K562 (cell line): ENCODE results near the gene CHTOP. TPM values are rescaled to one million over a fixed set of nuclear protein-coding genes. Genes with fewer than 3 reads are reported as not detected.
A peak's percentile ranks its signal among the peaks of the same experiment; 100 is the strongest.
"Not testable (repeated sequence)": the region's sequence is repeated elsewhere in the genome, so short reads cannot be mapped to it uniquely, and the experiment has no call there.

Source experiments
- CC2D1A ChIP-seq: fragments of 450-650 bp; IDR thresholded peaks from 2 replicates; pipeline ENCODE4 v1.6.1; 2017; ENCODE audit warnings: mild to moderate bottlenecking
- FOXJ2 ChIP-seq: fragments of 200-800 bp; sonication (Bioruptor generic); IDR thresholded peaks from 2 replicates; pipeline ENCODE4 v1.6.1; 2016; ENCODE audit warnings: missing genetic modification characterization, missing compliant biosample characterization
- FOXK2 ChIP-seq, 2 experiments: fragments of 450-650 bp; IDR thresholded peaks in 1 of 2; conservative IDR thresholded peaks in 1 of 2; 2 replicates each; pipeline ENCODE4 v1.6.1; 2016; ENCODE audit warnings: low read depth in 2 of 2, mild to moderate bottlenecking in 1 of 2
- NBN ChIP-seq: fragments of 450-650 bp; IDR thresholded peaks from 2 replicates; pipeline ENCODE4 v1.6.1; 2016; ENCODE audit warnings: low read depth, mild to moderate bottlenecking
- NFRKB ChIP-seq: fragments of 450-650 bp; IDR thresholded peaks from 2 replicates; pipeline ENCODE4 v1.6.1; 2016; ENCODE audit warnings: low read depth
- POLR2G ChIP-seq: fragments of 200-400 bp; formaldehyde crosslinking; IDR thresholded peaks from 2 replicates; pipeline ENCODE4 v1.6.1; 2017; ENCODE audit warnings: low read depth, mild to moderate bottlenecking, antibody characterized with exemption, low read length, moderate library complexity
- RB1 ChIP-seq: fragments of 450-650 bp; IDR thresholded peaks from 2 replicates; pipeline ENCODE4 v1.6.1; 2017; ENCODE audit warnings: low read depth, mild to moderate bottlenecking
- RBFOX2 ChIP-seq: fragments of 200-400 bp; formaldehyde crosslinking; IDR thresholded peaks from 2 replicates; pipeline ENCODE4 v1.6.1; 2017; ENCODE audit warnings: low read depth, mild to moderate bottlenecking, low read length, moderate library complexity
- RFX5 ChIP-seq: IDR thresholded peaks from 2 replicates; pipeline ENCODE4 v1.6.1; 2011; ENCODE audit warnings: low read depth, mild to moderate bottlenecking, improper control_type of control experiment, low read length
- SIN3A ChIP-seq, 2 experiments: fragments of 150-350 bp in 1 of 2; IDR thresholded peaks; 2 replicates each; pipeline ENCODE4 v1.6.1; 2011 to 2016; ENCODE audit warnings: borderline replicate concordance in 2 of 2, low read depth in 2 of 2, low read length in 2 of 2, mild to moderate bottlenecking in 2 of 2, moderate library complexity in 2 of 2; ENCODE audit not compliant: control insufficient read depth in 1 of 2
- TAF1 ChIP-seq: IDR thresholded peaks from 2 replicates; pipeline ENCODE4 v1.6.1; 2011; ENCODE audit warnings: mild to moderate bottlenecking, low read length, moderate library complexity; ENCODE audit not compliant: insufficient read depth, control insufficient read depth, severe bottlenecking; ENCODE audit errors: extremely low read depth
- TAL1 ChIP-seq: fragments of 450-650 bp; IDR thresholded peaks from 2 replicates; pipeline ENCODE4 v1.6.1; 2016; ENCODE audit warnings: mild to moderate bottlenecking
- ZNF175 ChIP-seq: fragments of 200-800 bp; sonication (Bioruptor generic); IDR thresholded peaks from 2 replicates; pipeline ENCODE4 v1.6.1; 2016; ENCODE audit warnings: low read depth, mild to moderate bottlenecking, missing genetic modification characterization, missing compliant biosample characterization
- ZSCAN29 ChIP-seq: fragments of 450-650 bp; IDR thresholded peaks from 2 replicates; pipeline ENCODE4 v1.6.1; 2017
- polyA plus RNA-seq, 8 experiments: library from polyadenylated mRNA; depleted of rRNA in 4 of 8; stranded (reverse) in 5 of 8; unstranded in 3 of 8; fragments of >200 nt; fragmentation: Nextera tagmentation in 2 of 8; fragmentation: Illumina TruSeq in 1 of 8; extraction: Ambion mirVana in 2 of 8; extraction: Trizol in 1 of 8; gene quantifications; 2 replicates each; pipeline versions ENCODE4 v1.2.1 to v1.2.3, GENCODE V29; 2011 to 2014; ENCODE audit warnings: inconsistent platforms in 1 of 8, missing spikeins in 1 of 8
- total RNA-seq, 7 experiments: library from RNA; depleted of rRNA in 6 of 7; stranded (reverse); fragments of >200 nt in 6 of 7; fragmentation: Illumina TruSeq in 2 of 7; extraction: Trizol in 2 of 7; gene quantifications; 2 replicates each; pipeline versions ENCODE4 v1.2.1 to v1.2.3, GENCODE V29; 2011 to 2021; ENCODE audit warnings: low replicate concordance in 1 of 7
- TF ChIP-seq, protein P1 (sequence below), 2 experiments: fragments of 450-650 bp; formaldehyde crosslinking in 1 of 2; IDR thresholded peaks; 2 replicates each; pipeline versions ENCODE4 v1.4.0 to v1.6.1; 2014 to 2020; ENCODE audit warnings: mild to moderate bottlenecking in 2 of 2, borderline replicate concordance in 1 of 2, low read depth in 1 of 2
- TF ChIP-seq, protein P2 (sequence below): fragments of 450-650 bp; IDR thresholded peaks from 2 replicates; pipeline ENCODE4 v1.6.1; 2016; ENCODE audit warnings: low read depth, mild to moderate bottlenecking, moderate library complexity

CHTOP gene
- total and polyA plus RNA-seq, 9 of the 15 experiments (the other 6 are each of a cell fraction or from before 2014, with no cell fraction given), result 10.2 to 91.8 (median 60.8) TPM

DNA sequence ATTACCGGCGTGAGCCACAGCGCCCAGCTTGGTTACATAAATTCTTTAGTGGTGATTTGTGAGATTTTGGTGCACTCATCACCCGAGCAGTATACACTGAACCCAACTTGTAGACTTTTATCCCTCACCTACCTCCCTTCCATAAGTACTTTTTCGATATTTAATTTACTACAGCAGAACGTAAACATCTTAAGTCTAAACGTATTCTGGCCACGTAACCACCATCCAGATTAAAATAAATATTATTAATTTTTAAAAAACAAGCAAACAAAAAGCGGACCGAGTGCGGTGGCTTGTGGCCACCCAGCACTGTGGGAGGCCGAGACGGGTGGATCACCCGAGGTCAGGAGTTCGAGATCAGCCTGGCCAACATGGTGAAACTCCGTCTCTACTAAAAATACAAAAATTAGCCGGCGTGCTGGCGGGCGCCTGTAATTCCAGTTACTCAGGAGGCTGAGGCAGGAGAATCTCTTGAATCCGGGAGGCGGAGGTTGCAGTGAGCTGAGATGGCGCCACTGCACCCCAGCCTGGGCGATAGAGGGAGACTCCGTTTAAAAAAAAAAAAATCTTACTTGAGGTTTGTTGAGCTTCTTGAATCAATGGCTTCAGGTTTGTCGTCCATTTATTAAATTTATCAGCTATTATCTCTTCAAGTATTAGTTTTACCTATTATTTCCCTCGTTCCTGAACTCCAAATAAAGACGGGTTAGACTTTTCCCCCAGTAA, 37.9 kb downstream of the CHTOP start (continued):
- TF ChIP-seq RFX5, result 0 out of 2 replicates have a peak, but pooled peaks have one; percentile 3
- peak; percentile 62 for TF ChIP-seq POLR2G
- TF ChIP-seq RBFOX2, result peak; percentile 45; the same call in 1 of the 2 replicates
- TF ChIP-seq SIN3A (IDR thresholded peaks at IDR 0.05; ENCODE audit: borderline replicate concordance in 2 of 2, control insufficient read depth in 1 of 2, low read depth in 2 of 2, low read length in 2 of 2), result 0 out of 4 replicates have a peak, but pooled peaks of 1 of the 2 experiments have one; percentile 16
- TF ChIP-seq RB1, result 0 out of 2 replicates have a peak, but pooled peaks have one; percentile 16
- peak; percentile 5; the same call in 1 of the 2 replicates for TF ChIP-seq ZSCAN29
- 0 out of 2 replicates have a peak, but pooled peaks have one; percentile 51 for TF ChIP-seq ZNF175
- peak; percentile 15; the same call in 1 of the 2 replicates for TF ChIP-seq NBN
- TF ChIP-seq CC2D1A, result peak; percentile 12; the same call in 1 of the 2 replicates
- peak; percentile 50; the same call in 1 of the 2 replicates for TF ChIP-seq NFRKB
- TF ChIP-seq FOXJ2 (tag), result 0 out of 2 replicates have a peak, but pooled peaks have one; percentile 74
- TF ChIP-seq, protein P1, sequence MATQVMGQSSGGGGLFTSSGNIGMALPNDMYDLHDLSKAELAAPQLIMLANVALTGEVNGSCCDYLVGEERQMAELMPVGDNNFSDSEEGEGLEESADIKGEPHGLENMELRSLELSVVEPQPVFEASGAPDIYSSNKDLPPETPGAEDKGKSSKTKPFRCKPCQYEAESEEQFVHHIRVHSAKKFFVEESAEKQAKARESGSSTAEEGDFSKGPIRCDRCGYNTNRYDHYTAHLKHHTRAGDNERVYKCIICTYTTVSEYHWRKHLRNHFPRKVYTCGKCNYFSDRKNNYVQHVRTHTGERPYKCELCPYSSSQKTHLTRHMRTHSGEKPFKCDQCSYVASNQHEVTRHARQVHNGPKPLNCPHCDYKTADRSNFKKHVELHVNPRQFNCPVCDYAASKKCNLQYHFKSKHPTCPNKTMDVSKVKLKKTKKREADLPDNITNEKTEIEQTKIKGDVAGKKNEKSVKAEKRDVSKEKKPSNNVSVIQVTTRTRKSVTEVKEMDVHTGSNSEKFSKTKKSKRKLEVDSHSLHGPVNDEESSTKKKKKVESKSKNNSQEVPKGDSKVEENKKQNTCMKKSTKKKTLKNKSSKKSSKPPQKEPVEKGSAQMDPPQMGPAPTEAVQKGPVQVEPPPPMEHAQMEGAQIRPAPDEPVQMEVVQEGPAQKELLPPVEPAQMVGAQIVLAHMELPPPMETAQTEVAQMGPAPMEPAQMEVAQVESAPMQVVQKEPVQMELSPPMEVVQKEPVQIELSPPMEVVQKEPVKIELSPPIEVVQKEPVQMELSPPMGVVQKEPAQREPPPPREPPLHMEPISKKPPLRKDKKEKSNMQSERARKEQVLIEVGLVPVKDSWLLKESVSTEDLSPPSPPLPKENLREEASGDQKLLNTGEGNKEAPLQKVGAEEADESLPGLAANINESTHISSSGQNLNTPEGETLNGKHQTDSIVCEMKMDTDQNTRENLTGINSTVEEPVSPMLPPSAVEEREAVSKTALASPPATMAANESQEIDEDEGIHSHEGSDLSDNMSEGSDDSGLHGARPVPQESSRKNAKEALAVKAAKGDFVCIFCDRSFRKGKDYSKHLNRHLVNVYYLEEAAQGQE (IDR thresholded peaks at IDR 0.05; ENCODE audit: borderline replicate concordance), result peak; percentile 9; the same call in 1 of the 2 replicates
- TF ChIP-seq, protein P1 (CRISPR knock-in tag; IDR thresholded peaks at IDR 0.05; ENCODE audit: low read depth), result not testable (repeated sequence)
- peak in 1 of 2 experiments; percentile 34; a peak in 1 of 4 replicates for TF ChIP-seq FOXK2 (conservative IDR thresholded peaks at IDR 0.05 in 1 of 2, IDR thresholded peaks at IDR 0.05 in 1 of 2; ENCODE audit: low read depth in 2 of 2)
- 0 out of 2 replicates have a peak, but pooled peaks have one; percentile 2 for TF ChIP-seq TAL1
- peak; percentile 0 for TF ChIP-seq TAF1
- TF ChIP-seq, protein P2, sequence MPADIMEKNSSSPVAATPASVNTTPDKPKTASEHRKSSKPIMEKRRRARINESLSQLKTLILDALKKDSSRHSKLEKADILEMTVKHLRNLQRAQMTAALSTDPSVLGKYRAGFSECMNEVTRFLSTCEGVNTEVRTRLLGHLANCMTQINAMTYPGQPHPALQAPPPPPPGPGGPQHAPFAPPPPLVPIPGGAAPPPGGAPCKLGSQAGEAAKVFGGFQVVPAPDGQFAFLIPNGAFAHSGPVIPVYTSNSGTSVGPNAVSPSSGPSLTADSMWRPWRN, result 0 out of 2 replicates have a peak, but pooled peaks have one; percentile 10
